Measurements from ENCODE around the gene OSBP2. TPM values are rescaled to one million over a fixed set of nuclear protein-coding genes. Genes with fewer than 3 reads are reported as not detected.
A peak's percentile ranks its signal among the peaks of the same experiment; 100 is the strongest.

Gene OSBP2
- total RNA-seq, 1 experiment from 2014 or later: 6.2 TPM

DNA sequence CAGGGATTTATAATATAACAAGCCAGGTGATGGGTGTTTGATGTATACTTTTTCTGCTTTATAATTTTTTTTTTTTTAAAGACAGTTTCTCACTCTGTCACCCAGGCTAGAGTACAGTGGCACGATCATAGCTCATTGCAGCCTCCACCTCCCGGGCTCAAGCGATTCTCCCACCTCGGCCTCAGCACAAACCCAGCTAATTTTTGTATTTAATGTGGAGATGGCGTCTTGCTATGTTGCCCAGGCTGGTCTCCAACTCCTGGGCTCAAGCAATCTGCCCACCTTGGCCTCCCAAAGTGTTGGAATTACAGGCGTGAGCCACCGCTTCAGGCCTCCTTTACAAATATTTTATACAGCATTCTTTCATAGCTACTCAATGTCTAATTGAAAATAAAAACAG lies 225.3 kb downstream of the OSBP2 start:
- no TSS peak for BruUV-seq (replicated peaks)
- Histone ChIP-seq H3K4me1 (no peaks in the 10 kb centered on the region), H3K9me3 (peaks cover 8% of the 10 kb centered on the region; the same call in 1 of the 2 replicates), H3K4me3 (ENCODE audit: low read depth, low read length) (no peak overlapping the region), H3K36me3 (ENCODE audit: control insufficient read depth, insufficient read depth, low read length) (no peaks in the 10 kb centered on the region), H3K27me3 (replicated peaks; ENCODE audit: control insufficient read depth, insufficient read depth, low read length) (no peaks in the 10 kb centered on the region)
- H3K27ac Mint-ChIP-seq (ENCODE audit: unreplicated experiment): no peak overlapping the region
- peaks cover 10% of the 10 kb centered on the region for H3K9me3 Mint-ChIP-seq (ENCODE audit: unreplicated experiment)
- TF ChIP-seq, protein P1, sequence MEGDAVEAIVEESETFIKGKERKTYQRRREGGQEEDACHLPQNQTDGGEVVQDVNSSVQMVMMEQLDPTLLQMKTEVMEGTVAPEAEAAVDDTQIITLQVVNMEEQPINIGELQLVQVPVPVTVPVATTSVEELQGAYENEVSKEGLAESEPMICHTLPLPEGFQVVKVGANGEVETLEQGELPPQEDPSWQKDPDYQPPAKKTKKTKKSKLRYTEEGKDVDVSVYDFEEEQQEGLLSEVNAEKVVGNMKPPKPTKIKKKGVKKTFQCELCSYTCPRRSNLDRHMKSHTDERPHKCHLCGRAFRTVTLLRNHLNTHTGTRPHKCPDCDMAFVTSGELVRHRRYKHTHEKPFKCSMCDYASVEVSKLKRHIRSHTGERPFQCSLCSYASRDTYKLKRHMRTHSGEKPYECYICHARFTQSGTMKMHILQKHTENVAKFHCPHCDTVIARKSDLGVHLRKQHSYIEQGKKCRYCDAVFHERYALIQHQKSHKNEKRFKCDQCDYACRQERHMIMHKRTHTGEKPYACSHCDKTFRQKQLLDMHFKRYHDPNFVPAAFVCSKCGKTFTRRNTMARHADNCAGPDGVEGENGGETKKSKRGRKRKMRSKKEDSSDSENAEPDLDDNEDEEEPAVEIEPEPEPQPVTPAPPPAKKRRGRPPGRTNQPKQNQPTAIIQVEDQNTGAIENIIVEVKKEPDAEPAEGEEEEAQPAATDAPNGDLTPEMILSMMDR (IDR thresholded peaks at IDR 0.05; ENCODE audit: insufficient read depth in 1 of 2, low read depth in 1 of 2, low read length in 1 of 2, severe bottlenecking in 1 of 2, unreplicated experiment in 1 of 2): no peak
- H3K4me1 Mint-ChIP-seq (ENCODE audit: low read depth, unreplicated experiment): peaks cover 5% of the 10 kb centered on the region
- ChIA-PET CTCF (interaction anchor here (0.6 to 1.6 kb wide), 7 partner anchors 10 to 313 kb away, joined by 3 to 9 read pairs (median 4); partner anchors contain the start of genes SLC35E4 and TCN2), POLR2A (interaction anchor here (0.6 kb wide), 1 partner anchor 15 kb away, joined by 4 read pairs; no protein-coding TSS in a partner anchor)
- H3K4me3 Mint-ChIP-seq (ENCODE audit: unreplicated experiment): peak overlapping the region; percentile 60
- DNase-seq: no peak
- intact Hi-C loops (cut with micrococcal nuclease; ENCODE audit: unreplicated experiment): loop anchor here (1.0 to 5.0 kb wide), 3 partner anchors 157 to 285 kb away; partner anchors contain the start of gene SLC35E4
- H3K36me3 Mint-ChIP-seq (ENCODE audit: insufficient read depth, unreplicated experiment): peaks cover 29% of the 10 kb centered on the region
- no peaks in the 10 kb centered on the region for H3K27me3 Mint-ChIP-seq (ENCODE audit: insufficient read depth, unreplicated experiment)

DNA sequence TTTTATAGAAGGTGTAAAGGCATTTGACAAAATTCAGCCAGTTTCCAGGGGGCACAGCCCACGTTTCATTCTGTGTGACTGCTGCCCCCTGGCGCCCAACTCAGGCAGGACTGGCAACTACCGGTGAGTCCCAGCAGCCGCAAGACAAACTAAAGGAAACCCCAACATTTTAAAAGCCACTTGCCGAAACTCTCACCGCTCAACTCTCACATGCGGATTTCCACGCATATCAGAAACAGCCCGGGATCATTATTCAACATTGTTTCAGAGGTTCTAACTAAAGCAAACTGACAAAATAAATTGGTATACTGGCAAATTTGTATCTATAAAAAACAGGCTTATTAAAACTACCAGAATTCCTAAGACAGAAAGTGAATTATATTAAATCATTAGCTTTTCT lies 225.7 kb downstream of the OSBP2 start:
- peaks cover 29% of the 10 kb centered on the region for H3K36me3 Mint-ChIP-seq (ENCODE audit: insufficient read depth, unreplicated experiment)
- ChIA-PET POLR2A (interaction anchor here (0.6 kb wide), 1 partner anchor 15 kb away, joined by 4 read pairs; no protein-coding TSS in a partner anchor), CTCF (interaction anchor here (0.6 to 2.0 kb wide), 4 partner anchors 10 to 182 kb away, joined by 3 to 15 read pairs (median 4); no protein-coding TSS in a partner anchor)
- peak; percentile 73 to 84 for DNase-seq
- peaks cover 10% of the 10 kb centered on the region for H3K9me3 Mint-ChIP-seq (ENCODE audit: unreplicated experiment)
- peak overlapping the region; percentile 60 for H3K4me3 Mint-ChIP-seq (ENCODE audit: unreplicated experiment)
- Histone ChIP-seq H3K9me3 (peaks cover 8% of the 10 kb centered on the region; the same call in 1 of the 2 replicates), H3K4me1 (no peaks in the 10 kb centered on the region), H3K27me3 (replicated peaks; ENCODE audit: control insufficient read depth, insufficient read depth, low read length) (no peaks in the 10 kb centered on the region), H3K36me3 (ENCODE audit: control insufficient read depth, insufficient read depth, low read length) (no peaks in the 10 kb centered on the region), H3K4me3 (ENCODE audit: low read depth, low read length) (peak overlapping the region; percentile 49)
- BruUV-seq (replicated peaks): no TSS peak
- H3K27me3 Mint-ChIP-seq (ENCODE audit: insufficient read depth, unreplicated experiment): no peaks in the 10 kb centered on the region
- H3K27ac Mint-ChIP-seq (ENCODE audit: unreplicated experiment): no peak overlapping the region
- TF ChIP-seq, protein P1 (IDR thresholded peaks at IDR 0.05; ENCODE audit: insufficient read depth in 1 of 2, low read depth in 1 of 2, low read length in 1 of 2, severe bottlenecking in 1 of 2, unreplicated experiment in 1 of 2): peak; percentile 91 to 93
- intact Hi-C loops (cut with micrococcal nuclease; ENCODE audit: unreplicated experiment): loop anchor here (1.0 to 5.0 kb wide), 3 partner anchors 157 to 286 kb away; partner anchors contain the start of gene SLC35E4
- H3K4me1 Mint-ChIP-seq (ENCODE audit: low read depth, unreplicated experiment): peaks cover 5% of the 10 kb centered on the region

DNA sequence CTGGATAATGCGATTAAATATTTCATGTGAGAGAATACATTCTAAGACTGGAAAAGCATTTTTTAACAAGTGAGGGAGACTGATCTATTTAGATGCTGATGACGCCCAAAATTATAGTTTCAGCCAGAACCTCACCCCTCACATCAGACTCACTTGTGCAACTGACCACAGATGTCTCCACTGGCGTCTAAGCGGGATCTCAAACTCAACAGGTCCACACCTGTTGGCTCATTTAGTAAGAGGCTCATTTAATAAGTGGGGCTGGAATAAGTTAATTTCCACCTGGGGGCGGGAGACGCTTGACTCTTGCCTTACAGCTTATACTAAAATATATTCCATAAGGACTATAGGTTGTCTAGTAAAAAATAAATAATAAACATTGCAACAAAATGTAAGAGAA lies 226.4 kb downstream of the OSBP2 start:
- ChIA-PET CTCF (interaction anchor here (1.3 to 2.0 kb wide), 2 partner anchors 11 to 158 kb away, joined by 8 to 15 read pairs; no protein-coding TSS in a partner anchor), POLR2A (interaction anchor here (0.6 to 2.3 kb wide), 4 partner anchors 48 to 564 kb away, joined by 3 to 15 read pairs (median 5); partner anchors contain the start of genes CCDC157, MORC2, SF3A1 and TUG1)
- no TSS peak for BruUV-seq (replicated peaks)
- Histone ChIP-seq H3K4me1 (no peaks in the 10 kb centered on the region), H3K9me3 (peaks cover under 1% of the 10 kb centered on the region; the same call in 1 of the 2 replicates), H3K36me3 (ENCODE audit: control insufficient read depth, insufficient read depth, low read length) (peaks cover 2% of the 10 kb centered on the region), H3K27me3 (replicated peaks; ENCODE audit: control insufficient read depth, insufficient read depth, low read length) (no peaks in the 10 kb centered on the region), H3K4me3 (ENCODE audit: low read depth, low read length) (peak overlapping the region; percentile 49)
- H3K9me3 Mint-ChIP-seq (ENCODE audit: unreplicated experiment): peaks cover 8% of the 10 kb centered on the region
- intact Hi-C loops (cut with micrococcal nuclease; ENCODE audit: unreplicated experiment): loop anchor here (2.0 to 5.0 kb wide), 2 partner anchors 226 to 286 kb away; partner anchors contain the start of gene SLC35E4
- TF ChIP-seq, protein P1 (IDR thresholded peaks at IDR 0.05; ENCODE audit: insufficient read depth in 1 of 2, low read depth in 1 of 2, low read length in 1 of 2, severe bottlenecking in 1 of 2, unreplicated experiment in 1 of 2): no peak
- H3K27me3 Mint-ChIP-seq (ENCODE audit: insufficient read depth, unreplicated experiment): no peaks in the 10 kb centered on the region
- H3K4me1 Mint-ChIP-seq (ENCODE audit: low read depth, unreplicated experiment): peaks cover 5% of the 10 kb centered on the region
- peaks cover 34% of the 10 kb centered on the region for H3K36me3 Mint-ChIP-seq (ENCODE audit: insufficient read depth, unreplicated experiment)
- H3K4me3 Mint-ChIP-seq (ENCODE audit: unreplicated experiment): peak overlapping the region; percentile 93
- no peak for DNase-seq
- peak overlapping the region; percentile 97 for H3K27ac Mint-ChIP-seq (ENCODE audit: unreplicated experiment)
